ENCODE data around the gene SLC44A1. TPM values are rescaled to one million over a fixed set of nuclear protein-coding genes. Genes with fewer than 3 reads are reported as not detected.
A peak's percentile ranks its signal among the peaks of the same experiment; 100 is the strongest.

Gene SLC44A1
- total RNA-seq, 1 donor from 2014 or later = 51.3 TPM

DNA sequence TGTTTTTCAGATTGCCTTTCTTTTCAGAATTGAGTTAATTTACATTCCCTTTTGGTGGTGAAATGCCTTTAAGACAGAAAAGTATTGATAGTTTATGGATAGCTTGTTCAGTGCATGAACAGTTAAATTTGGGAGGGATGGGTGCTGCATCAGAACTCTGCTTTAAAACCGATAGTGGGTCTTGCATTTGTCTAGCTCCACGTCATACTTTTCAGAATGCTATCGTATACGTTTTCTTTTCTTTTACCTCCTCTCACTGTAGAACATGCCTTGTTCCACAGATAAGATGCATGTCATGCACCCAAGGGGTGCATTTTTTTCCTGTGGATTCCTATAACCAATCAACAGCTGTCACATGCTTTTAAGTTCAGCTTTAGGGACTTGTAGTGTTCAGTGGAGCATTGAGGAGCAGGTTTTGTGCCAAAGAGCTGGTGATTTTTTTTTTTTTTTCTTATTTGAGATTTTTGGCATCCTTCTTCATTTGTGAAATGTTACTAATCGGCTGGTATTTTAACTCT is 2.3 kb downstream of the SLC44A1 start:
- no peak overlapping the region for H3K4me3 ChIP-seq (ENCODE audit: low read depth, low read length)
- DNase-seq (ENCODE audit: low read depth) (no peak), FAIRE-seq (no peak)
- H3K36me3 ChIP-seq (ENCODE audit: control insufficient read depth, insufficient read depth, low read length) = no peaks in the 10 kb centered on the region
- TF ChIP-seq, protein P1, sequence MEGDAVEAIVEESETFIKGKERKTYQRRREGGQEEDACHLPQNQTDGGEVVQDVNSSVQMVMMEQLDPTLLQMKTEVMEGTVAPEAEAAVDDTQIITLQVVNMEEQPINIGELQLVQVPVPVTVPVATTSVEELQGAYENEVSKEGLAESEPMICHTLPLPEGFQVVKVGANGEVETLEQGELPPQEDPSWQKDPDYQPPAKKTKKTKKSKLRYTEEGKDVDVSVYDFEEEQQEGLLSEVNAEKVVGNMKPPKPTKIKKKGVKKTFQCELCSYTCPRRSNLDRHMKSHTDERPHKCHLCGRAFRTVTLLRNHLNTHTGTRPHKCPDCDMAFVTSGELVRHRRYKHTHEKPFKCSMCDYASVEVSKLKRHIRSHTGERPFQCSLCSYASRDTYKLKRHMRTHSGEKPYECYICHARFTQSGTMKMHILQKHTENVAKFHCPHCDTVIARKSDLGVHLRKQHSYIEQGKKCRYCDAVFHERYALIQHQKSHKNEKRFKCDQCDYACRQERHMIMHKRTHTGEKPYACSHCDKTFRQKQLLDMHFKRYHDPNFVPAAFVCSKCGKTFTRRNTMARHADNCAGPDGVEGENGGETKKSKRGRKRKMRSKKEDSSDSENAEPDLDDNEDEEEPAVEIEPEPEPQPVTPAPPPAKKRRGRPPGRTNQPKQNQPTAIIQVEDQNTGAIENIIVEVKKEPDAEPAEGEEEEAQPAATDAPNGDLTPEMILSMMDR (IDR thresholded peaks at IDR 0.05; ENCODE audit: insufficient read depth, low read length, severe bottlenecking) = no peak
- no peaks in the 10 kb centered on the region for H3K27me3 ChIP-seq (ENCODE audit: control insufficient read depth, insufficient read depth, low read length)

DNA sequence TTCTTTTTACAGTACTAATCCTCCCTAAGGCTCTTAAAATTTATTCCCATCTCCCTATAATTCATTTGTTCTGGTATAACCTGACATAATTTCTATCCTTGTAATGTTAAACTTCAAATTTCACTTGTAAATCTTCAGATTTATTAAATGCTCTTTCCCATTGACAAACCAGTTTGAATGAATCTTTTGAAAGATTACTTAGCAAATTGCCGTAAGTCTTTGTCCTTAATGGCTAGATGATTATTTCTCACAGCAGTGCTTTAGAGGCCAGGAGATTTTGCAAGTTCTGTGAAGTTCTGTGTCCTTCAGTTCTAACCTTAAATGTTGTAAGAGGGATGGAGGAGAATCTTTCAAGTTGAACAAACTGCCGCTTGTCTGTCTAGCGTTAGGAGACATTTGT is 4.2 kb downstream of the SLC44A1 start:
- Histone ChIP-seq H3K4me3 (ENCODE audit: low read depth, low read length) (no peak overlapping the region), H3K27me3 (ENCODE audit: control insufficient read depth, insufficient read depth, low read length) (no peaks in the 10 kb centered on the region), H3K36me3 (ENCODE audit: control insufficient read depth, insufficient read depth, low read length) (no peaks in the 10 kb centered on the region)
- TF ChIP-seq, protein P1 (IDR thresholded peaks at IDR 0.05; ENCODE audit: insufficient read depth, low read length, severe bottlenecking) = no peak
- DNase-seq (ENCODE audit: low read depth) (no peak), FAIRE-seq (no peak)

DNA sequence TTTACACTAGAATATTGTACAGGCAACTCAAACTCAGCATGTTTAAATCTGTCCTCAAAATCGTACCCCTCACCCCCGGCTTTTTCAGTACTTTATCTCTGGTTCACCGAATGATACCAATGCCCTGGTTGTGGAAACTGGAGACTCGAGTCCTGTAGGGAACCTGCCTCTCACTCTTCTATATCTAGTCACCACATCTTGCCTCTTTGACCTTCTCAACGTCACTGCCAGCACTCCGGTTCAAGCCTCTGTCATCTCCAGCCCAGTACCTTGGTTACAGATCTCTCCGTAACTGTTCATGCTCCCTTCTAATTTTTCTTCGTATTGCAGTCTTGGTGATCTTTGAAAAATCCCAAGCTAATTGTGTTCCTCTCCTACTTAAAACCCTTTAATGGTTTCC is 6.7 kb downstream of the SLC44A1 start:
- no peaks in the 10 kb centered on the region for H3K27me3 ChIP-seq (ENCODE audit: control insufficient read depth, insufficient read depth, low read length)
- TF ChIP-seq, protein P1 (IDR thresholded peaks at IDR 0.05; ENCODE audit: insufficient read depth, low read length, severe bottlenecking) = no peak
- DNase-seq (ENCODE audit: low read depth) = no peak
- FAIRE-seq = no peak
- H3K36me3 ChIP-seq (ENCODE audit: control insufficient read depth, insufficient read depth, low read length) = no peaks in the 10 kb centered on the region
- H3K4me3 ChIP-seq (ENCODE audit: low read depth, low read length) = no peak overlapping the region

DNA sequence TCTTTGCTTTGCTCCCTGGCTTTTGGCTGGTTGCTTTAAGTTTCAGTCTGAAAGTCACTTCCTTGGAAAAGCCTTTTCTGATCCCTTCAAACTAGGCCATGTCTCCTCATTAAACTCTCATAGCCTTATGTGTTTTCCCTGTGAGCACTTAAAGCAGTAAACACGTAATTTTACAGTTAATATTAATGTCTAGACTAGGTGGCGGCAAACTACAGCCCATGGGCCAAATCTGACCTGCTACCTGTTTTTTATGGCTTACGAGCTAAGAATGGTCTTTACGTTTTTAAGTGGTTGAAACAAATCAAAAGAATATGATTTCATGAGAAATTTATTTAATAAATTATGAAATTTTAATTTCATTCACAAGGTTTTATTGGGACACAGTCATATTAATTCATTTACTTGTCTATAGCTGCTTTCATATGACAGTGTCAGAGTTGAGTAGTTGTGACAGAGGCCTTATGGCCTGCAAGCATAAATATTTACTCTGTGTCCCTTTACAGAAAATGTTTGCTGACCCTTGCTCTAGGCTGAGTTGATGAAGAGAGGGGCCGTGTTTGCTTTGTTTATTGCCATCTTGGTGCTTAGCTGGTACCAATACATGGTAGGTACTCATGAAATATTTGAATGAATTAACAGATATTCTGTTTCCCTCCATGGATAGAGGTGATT is 7.4 kb downstream of the SLC44A1 start:
- DNase-seq (ENCODE audit: low read depth) = no peak
- no peaks in the 10 kb centered on the region for H3K27me3 ChIP-seq (ENCODE audit: control insufficient read depth, insufficient read depth, low read length)
- no peak for FAIRE-seq
- H3K4me3 ChIP-seq (ENCODE audit: low read depth, low read length) = no peak overlapping the region
- H3K36me3 ChIP-seq (ENCODE audit: control insufficient read depth, insufficient read depth, low read length) = no peaks in the 10 kb centered on the region
- TF ChIP-seq, protein P1 (IDR thresholded peaks at IDR 0.05; ENCODE audit: insufficient read depth, low read length, severe bottlenecking) = no peak

DNA sequence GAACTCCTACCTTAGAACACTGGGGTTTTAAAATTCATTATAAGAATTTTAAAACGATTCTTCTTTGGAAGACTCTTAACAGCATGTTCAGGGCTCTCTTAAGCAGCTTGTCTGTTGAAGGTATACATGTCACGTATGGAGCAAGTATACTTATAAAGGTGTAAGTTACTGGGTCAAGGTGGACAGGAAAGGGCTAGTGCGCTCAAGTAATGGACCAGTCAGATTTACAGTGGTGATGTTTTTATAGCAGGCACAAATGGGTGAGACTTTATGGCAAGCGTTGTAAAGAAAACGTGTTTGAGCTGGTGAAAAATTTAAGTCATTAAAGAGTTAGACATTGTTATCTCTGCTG is 7.9 kb downstream of the SLC44A1 start:
- FAIRE-seq (no peak), DNase-seq (ENCODE audit: low read depth) (no peak)
- Histone ChIP-seq H3K36me3 (ENCODE audit: control insufficient read depth, insufficient read depth, low read length) (no peaks in the 10 kb centered on the region), H3K4me3 (ENCODE audit: low read depth, low read length) (no peak overlapping the region), H3K27me3 (ENCODE audit: control insufficient read depth, insufficient read depth, low read length) (no peaks in the 10 kb centered on the region)
- TF ChIP-seq, protein P1 (IDR thresholded peaks at IDR 0.05; ENCODE audit: insufficient read depth, low read length, severe bottlenecking) = no peak

DNA sequence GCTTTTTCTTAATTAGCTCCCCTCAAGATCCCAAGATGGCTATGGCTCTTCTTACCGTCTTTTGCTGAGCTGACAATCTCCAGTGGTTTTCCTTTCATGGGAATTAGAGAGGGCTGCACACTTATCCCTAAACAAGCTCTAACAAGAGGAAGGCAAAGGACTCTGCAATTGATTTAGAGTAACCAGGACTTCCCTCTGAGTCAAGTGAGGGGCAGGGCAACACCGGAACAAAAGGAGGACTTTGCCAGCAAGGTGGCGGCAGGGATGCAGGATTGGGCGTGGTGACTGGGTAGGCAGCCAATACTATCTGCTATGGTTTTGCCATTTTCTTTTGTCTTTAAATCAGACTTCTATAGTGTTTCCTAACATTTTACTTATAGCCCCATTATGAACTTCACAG is 9.8 kb downstream of the SLC44A1 start:
- TF ChIP-seq, protein P1 (IDR thresholded peaks at IDR 0.05; ENCODE audit: insufficient read depth, low read length, severe bottlenecking) = no peak
- H3K36me3 ChIP-seq (ENCODE audit: control insufficient read depth, insufficient read depth, low read length) = no peaks in the 10 kb centered on the region
- no peak overlapping the region for H3K4me3 ChIP-seq (ENCODE audit: low read depth, low read length)
- no peaks in the 10 kb centered on the region for H3K27me3 ChIP-seq (ENCODE audit: control insufficient read depth, insufficient read depth, low read length)
- FAIRE-seq (no peak), DNase-seq (ENCODE audit: low read depth) (peak; percentile 67)

All from bronchial epithelial cell (primary cell).